Stimulated activated CD8-positive, alpha-beta memory T cell treated with anti-CD3 and anti-CD28 coated beads, Interleukin-15, amount 100 ng/mL, for 4 hours (primary cell): ENCODE measurements around the gene HPN.
"Not testable (repeated sequence)": the region's sequence is repeated elsewhere in the genome, so short reads cannot be mapped to it uniquely, and the experiment has no call there.

Experiments used
- DNase-seq, 2 donors: peaks; one replicate each; pipeline ENCODE4 v3.0.0-alpha.2; 2020; ENCODE audit warnings: low read depth in 2 of 2

Gene HPN

GRCh38 chr19:35009424-35010415 lies 31.8 kb upstream of the HPN start:
- DNase-seq: no peak

- DNase-seq: no peak
These were observed 30.3 kb upstream of the HPN start for GRCh38 chr19:35011091-35011689.

- DNase-seq: no peak
These were observed 29.5 kb upstream of the HPN start for GRCh38 chr19:35011737-35012682.

- peak; percentile 42 to 71 for DNase-seq
These were observed 28.3 kb upstream of the HPN start for GRCh38 chr19:35013041-35013819.

GRCh38 chr19:35013820-35014754 lies 27.4 kb upstream of the HPN start:
- DNase-seq: peak; percentile 27 to 30

- not testable (repeated sequence) for DNase-seq
These were observed 26.7 kb upstream of the HPN start for GRCh38 chr19:35014774-35015173.

- DNase-seq: no peak
These were observed 26.1 kb upstream of the HPN start for GRCh38 chr19:35015270-35015953.

GRCh38 chr19:35015954-35016351 lies 25.6 kb upstream of the HPN start:
- no peak for DNase-seq

- DNase-seq: no peak
These were observed 24.0 kb upstream of the HPN start for GRCh38 chr19:35017507-35017906.

- DNase-seq: no peak
These were observed 23.1 kb upstream of the HPN start for GRCh38 chr19:35018379-35018778.

- DNase-seq: no peak
These were observed 22.4 kb upstream of the HPN start for GRCh38 chr19:35019144-35019543.

GRCh38 chr19:35021016-35021415 lies 20.5 kb upstream of the HPN start:
- no peak for DNase-seq

- DNase-seq: no peak
These were observed 19.9 kb upstream of the HPN start for GRCh38 chr19:35021596-35021995.

GRCh38 chr19:35022460-35022859 lies 19.1 kb upstream of the HPN start:
- no peak for DNase-seq

GRCh38 chr19:35023428-35023827 lies 18.1 kb upstream of the HPN start:
- DNase-seq: no peak

- DNase-seq: no peak
These were observed 17.4 kb upstream of the HPN start for GRCh38 chr19:35024095-35024494.

- DNase-seq: no peak
These were observed 15.6 kb upstream of the HPN start for GRCh38 chr19:35025969-35026368.

GRCh38 chr19:35026418-35026817 lies 15.1 kb upstream of the HPN start:
- no peak for DNase-seq

- DNase-seq: no peak
These were observed 14.5 kb upstream of the HPN start for GRCh38 chr19:35027009-35027408.
